GM23338 (cell line): ENCODE data around the gene ISG15. TPM values are rescaled to one million over a fixed set of nuclear protein-coding genes. Genes with fewer than 3 reads are reported as not detected.

ENCODE experiments used
- ATAC-seq: fragments of 200-7000 bp; cut with Tn5 transposase; 3 replicates; pipeline ENCODE4 v1.9.1; 2020
- DNase-seq: peaks from one replicate; pipeline ENCODE4 v3.0.0-alpha.2; 2015; ENCODE audit warnings: low spot score
- H2AFZ ChIP-seq: fragments of 200-600 bp; sonication (generic); 2 replicates; pipeline ENCODE4 v1.8.0; 2016; ENCODE audit warnings: antibody characterized with exemption, mild to moderate bottlenecking, moderate library complexity
- H3F3A ChIP-seq: fragments of 200-600 bp; sonication (generic); replicated peaks from 2 replicates; pipeline ENCODE4 v1.8.0; 2017; ENCODE audit warnings: antibody characterized with exemption, mixed run types, low read depth
- H3K27ac ChIP-seq: fragments of 200-600 bp; sonication (generic); 2 replicates; pipeline ENCODE4 v1.6.1; 2016; ENCODE audit warnings: low read depth
- H3K27me3 ChIP-seq: fragments of 200-600 bp; sonication (generic); 2 replicates; pipeline ENCODE4 v1.8.0; 2016; ENCODE audit warnings: mild to moderate bottlenecking, mixed run types, moderate library complexity; ENCODE audit not compliant: insufficient read depth
- H3K36me3 ChIP-seq: fragments of 200-600 bp; sonication (generic); 2 replicates; pipeline ENCODE4 v1.8.0; 2016; ENCODE audit warnings: mild to moderate bottlenecking; ENCODE audit not compliant: insufficient read depth
- H3K4me1 ChIP-seq: fragments of 200-600 bp; sonication (generic); 2 replicates; pipeline ENCODE4 v1.8.0; 2016; ENCODE audit warnings: mild to moderate bottlenecking, moderate library complexity; ENCODE audit not compliant: insufficient read depth
- H3K4me2 ChIP-seq: fragments of 200-600 bp; sonication (generic); 2 replicates; pipeline ENCODE4 v1.7.1; 2017; ENCODE audit warnings: mixed run types
- H3K4me3 ChIP-seq: fragments of 200-600 bp; sonication (generic); 2 replicates; pipeline ENCODE4 v1.6.1; 2016; ENCODE audit warnings: mixed run types
- H3K79me2 ChIP-seq: fragments of 200-600 bp; sonication (generic); replicated peaks from 2 replicates; pipeline ENCODE4 v1.8.0; 2017; ENCODE audit warnings: mild to moderate bottlenecking; ENCODE audit not compliant: insufficient read depth
- H3K9me2 ChIP-seq: fragments of 200-600 bp; sonication (generic); 2 replicates; pipeline ENCODE4 v1.8.0; 2017; ENCODE audit not compliant: insufficient read depth
- H4K20me1 ChIP-seq: fragments of 200-600 bp; sonication (generic); replicated peaks from 2 replicates; pipeline ENCODE4 v1.8.0; 2017; ENCODE audit warnings: mild to moderate bottlenecking; ENCODE audit not compliant: insufficient read depth
- H3K27ac Mint-ChIP-seq: 2 replicates; pipeline ENCODE4 v1.8.0; 2020; ENCODE audit warnings: inconsistent platforms, mild to moderate bottlenecking, moderate library complexity, mixed read lengths
- H3K27me3 Mint-ChIP-seq: 3 replicates; pipeline ENCODE4 v1.8.0; 2022; ENCODE audit warnings: low read depth, mild to moderate bottlenecking, moderate library complexity, mixed read lengths, inconsistent platforms; ENCODE audit not compliant: insufficient read depth, poor library complexity
- H3K36me3 Mint-ChIP-seq: 3 replicates; pipeline ENCODE4 v1.8.0; 2021; ENCODE audit warnings: low read depth, mild to moderate bottlenecking, inconsistent platforms, moderate library complexity, mixed read lengths
- H3K4me1 Mint-ChIP-seq: 3 replicates; pipeline ENCODE4 v1.8.0; 2020; ENCODE audit warnings: mild to moderate bottlenecking, inconsistent platforms, mixed read lengths
- H3K4me3 Mint-ChIP-seq: 3 replicates; pipeline ENCODE4 v1.8.0; 2021; ENCODE audit warnings: moderate library complexity, mild to moderate bottlenecking, inconsistent platforms, mixed read lengths
- H3K9me3 Mint-ChIP-seq: 3 replicates; pipeline ENCODE4 v1.8.0; 2020; ENCODE audit warnings: moderate library complexity, mild to moderate bottlenecking, inconsistent platforms, mixed read lengths
- CREB1 ChIP-seq: fragments of 250-450 bp; sonication (Bioruptor Pico); IDR thresholded peaks from 2 replicates; pipeline ENCODE4 v1.5.0; 2020; ENCODE audit warnings: low read depth, mild to moderate bottlenecking, moderate library complexity
- CTCF ChIP-seq, 2 experiments: fragments of 200-600 bp in 1 of 2; sonication (generic) in 1 of 2; conservative IDR thresholded peaks; 2 replicates each; pipeline versions ENCODE4 v1.5.1 to v1.6.1; 2016 to 2017; ENCODE audit warnings: antibody characterized with exemption in 2 of 2, low read depth in 2 of 2, mild to moderate bottlenecking in 2 of 2, moderate library complexity in 1 of 2
- EZH2 ChIP-seq: fragments of 200-600 bp; sonication (generic); IDR thresholded peaks from one replicate; pipeline ENCODE4 v1.8.0; 2017; ENCODE audit warnings: antibody characterized with exemption, mild to moderate bottlenecking, low read depth; ENCODE audit not compliant: unreplicated experiment
- EZH2phosphoT487 ChIP-seq: fragments of 200-600 bp; sonication (generic); IDR thresholded peaks from one replicate; pipeline ENCODE4 v1.8.1; 2018; ENCODE audit warnings: antibody characterized with exemption; ENCODE audit not compliant: unreplicated experiment
- JUNB ChIP-seq: IDR thresholded peaks from one replicate; pipeline ENCODE4 v1.6.1; 2016; ENCODE audit warnings: antibody characterized with exemption; ENCODE audit not compliant: unreplicated experiment
- NANOG ChIP-seq: IDR thresholded peaks from 2 replicates; pipeline ENCODE4 v1.6.1; 2016; ENCODE audit warnings: antibody characterized with exemption, borderline replicate concordance
- POLR2AphosphoS5 ChIP-seq: IDR thresholded peaks from 2 replicates; pipeline ENCODE4 v1.6.1; 2016; ENCODE audit warnings: antibody characterized with exemption, low read depth
- STAT1 ChIP-seq: IDR thresholded peaks from one replicate; pipeline ENCODE4 v1.6.1; 2016; ENCODE audit warnings: antibody characterized with exemption; ENCODE audit not compliant: unreplicated experiment
- ZNF114 ChIP-seq: fragments of 250-450 bp; sonication (Bioruptor Pico); IDR thresholded peaks from 2 replicates; pipeline ENCODE4 v1.5.0; 2020; ENCODE audit warnings: mild to moderate bottlenecking, moderate library complexity
- ZNF331 ChIP-seq: fragments of 250-450 bp; sonication (Bioruptor Pico); IDR thresholded peaks from 2 replicates; pipeline ENCODE4 v1.5.0; 2020; ENCODE audit warnings: low read depth, mild to moderate bottlenecking, moderate library complexity
- polyA plus RNA-seq: library from polyadenylated mRNA; unstranded; fragments of >200 nt; fragmentation: Nextera tagmentation; extraction: Ambion mirVana; gene quantifications from 2 replicates; pipeline ENCODE4 v1.2.1, GENCODE V29; 2016
- total RNA-seq: library from RNA; depleted of rRNA; stranded (reverse); fragments of >200 nt; shearing (Covaris generic); gene quantifications from 2 replicates; pipeline ENCODE4 v1.2.3, GENCODE V29; 2014
- TF ChIP-seq, protein P1 (sequence below): fragments of 250-450 bp; sonication (Bioruptor Pico); IDR thresholded peaks from 2 replicates; pipeline ENCODE4 v1.5.0; 2020; ENCODE audit warnings: mild to moderate bottlenecking, moderate library complexity
- TF ChIP-seq, protein P2 (sequence below): IDR thresholded peaks from one replicate; pipeline ENCODE4 v1.6.1; 2018; ENCODE audit warnings: antibody characterized with exemption; ENCODE audit not compliant: unreplicated experiment

The ISG15 gene
- total and polyA plus RNA-seq, 2 experiments from 2014 or later = 52.9 to 101 TPM

DNA sequence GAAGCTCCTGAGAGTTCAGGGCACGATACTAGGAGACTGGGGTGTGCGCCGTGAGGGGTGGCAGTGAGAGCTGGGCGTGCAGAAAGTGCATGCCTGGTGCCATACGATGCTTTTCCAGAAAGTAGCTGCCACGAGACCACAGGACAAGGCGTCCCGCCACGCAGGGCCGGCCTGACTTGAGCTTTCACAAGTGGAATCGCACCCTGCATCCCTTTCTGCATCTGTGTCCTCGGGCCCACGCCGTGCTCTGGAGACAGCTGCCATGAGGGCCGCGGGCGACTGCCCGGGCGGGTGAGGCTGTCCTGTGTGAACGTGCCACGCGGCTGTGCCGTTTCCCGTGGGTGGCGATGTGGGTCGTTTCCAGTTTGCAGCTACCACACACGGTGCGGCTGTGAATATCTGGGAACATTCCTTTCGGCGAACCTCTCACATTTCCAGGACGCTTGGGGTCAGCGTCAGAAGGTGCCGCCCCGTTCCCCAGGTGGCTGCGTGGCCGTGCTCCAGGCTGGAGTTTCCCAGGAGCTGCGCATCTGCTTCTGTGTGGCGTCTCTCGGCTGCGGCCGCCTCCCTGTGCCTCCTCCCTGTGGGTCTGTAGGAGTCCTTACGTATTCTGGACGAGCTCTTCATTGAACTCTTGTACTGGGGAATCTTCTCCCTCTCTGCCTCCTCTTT, 30.4 kb upstream of the ISG15 start:
- peaks cover 40% of the 10 kb centered on the region for H3K27me3 ChIP-seq
- Mint-ChIP-seq H3K9me3 (peaks cover 5% of the 10 kb centered on the region), H3K4me1 (no peaks in the 10 kb centered on the region; the same call in 2 of the 3 replicates), H3K27me3 (peaks cover 47% of the 10 kb centered on the region), H3K4me3 (no peak overlapping the region), H3K27ac (no peak overlapping the region), H3K36me3 (peaks cover 5% of the 10 kb centered on the region)
- ATAC-seq = no peak
- no peak overlapping the region for H3K4me3 ChIP-seq
- H3K36me3 ChIP-seq = no peaks in the 10 kb centered on the region
- H4K20me1 ChIP-seq = no peaks in the 10 kb centered on the region
- no peak overlapping the region for H2AFZ ChIP-seq
- H3K9me2 ChIP-seq = no peaks in the 10 kb centered on the region
- DNase-seq = no peak
- no peaks in the 10 kb centered on the region for H3K4me1 ChIP-seq
- no peak overlapping the region for H3K27ac ChIP-seq
- TF ChIP-seq JUNB = no peak
- TF ChIP-seq POLR2AphosphoS5 = no peak
- no peak for TF ChIP-seq CREB1 (CRISPR knock-in tag)
- no peak for TF ChIP-seq NANOG
- TF ChIP-seq ZNF114 (CRISPR knock-in tag) = no peak
- TF ChIP-seq, protein P1, sequence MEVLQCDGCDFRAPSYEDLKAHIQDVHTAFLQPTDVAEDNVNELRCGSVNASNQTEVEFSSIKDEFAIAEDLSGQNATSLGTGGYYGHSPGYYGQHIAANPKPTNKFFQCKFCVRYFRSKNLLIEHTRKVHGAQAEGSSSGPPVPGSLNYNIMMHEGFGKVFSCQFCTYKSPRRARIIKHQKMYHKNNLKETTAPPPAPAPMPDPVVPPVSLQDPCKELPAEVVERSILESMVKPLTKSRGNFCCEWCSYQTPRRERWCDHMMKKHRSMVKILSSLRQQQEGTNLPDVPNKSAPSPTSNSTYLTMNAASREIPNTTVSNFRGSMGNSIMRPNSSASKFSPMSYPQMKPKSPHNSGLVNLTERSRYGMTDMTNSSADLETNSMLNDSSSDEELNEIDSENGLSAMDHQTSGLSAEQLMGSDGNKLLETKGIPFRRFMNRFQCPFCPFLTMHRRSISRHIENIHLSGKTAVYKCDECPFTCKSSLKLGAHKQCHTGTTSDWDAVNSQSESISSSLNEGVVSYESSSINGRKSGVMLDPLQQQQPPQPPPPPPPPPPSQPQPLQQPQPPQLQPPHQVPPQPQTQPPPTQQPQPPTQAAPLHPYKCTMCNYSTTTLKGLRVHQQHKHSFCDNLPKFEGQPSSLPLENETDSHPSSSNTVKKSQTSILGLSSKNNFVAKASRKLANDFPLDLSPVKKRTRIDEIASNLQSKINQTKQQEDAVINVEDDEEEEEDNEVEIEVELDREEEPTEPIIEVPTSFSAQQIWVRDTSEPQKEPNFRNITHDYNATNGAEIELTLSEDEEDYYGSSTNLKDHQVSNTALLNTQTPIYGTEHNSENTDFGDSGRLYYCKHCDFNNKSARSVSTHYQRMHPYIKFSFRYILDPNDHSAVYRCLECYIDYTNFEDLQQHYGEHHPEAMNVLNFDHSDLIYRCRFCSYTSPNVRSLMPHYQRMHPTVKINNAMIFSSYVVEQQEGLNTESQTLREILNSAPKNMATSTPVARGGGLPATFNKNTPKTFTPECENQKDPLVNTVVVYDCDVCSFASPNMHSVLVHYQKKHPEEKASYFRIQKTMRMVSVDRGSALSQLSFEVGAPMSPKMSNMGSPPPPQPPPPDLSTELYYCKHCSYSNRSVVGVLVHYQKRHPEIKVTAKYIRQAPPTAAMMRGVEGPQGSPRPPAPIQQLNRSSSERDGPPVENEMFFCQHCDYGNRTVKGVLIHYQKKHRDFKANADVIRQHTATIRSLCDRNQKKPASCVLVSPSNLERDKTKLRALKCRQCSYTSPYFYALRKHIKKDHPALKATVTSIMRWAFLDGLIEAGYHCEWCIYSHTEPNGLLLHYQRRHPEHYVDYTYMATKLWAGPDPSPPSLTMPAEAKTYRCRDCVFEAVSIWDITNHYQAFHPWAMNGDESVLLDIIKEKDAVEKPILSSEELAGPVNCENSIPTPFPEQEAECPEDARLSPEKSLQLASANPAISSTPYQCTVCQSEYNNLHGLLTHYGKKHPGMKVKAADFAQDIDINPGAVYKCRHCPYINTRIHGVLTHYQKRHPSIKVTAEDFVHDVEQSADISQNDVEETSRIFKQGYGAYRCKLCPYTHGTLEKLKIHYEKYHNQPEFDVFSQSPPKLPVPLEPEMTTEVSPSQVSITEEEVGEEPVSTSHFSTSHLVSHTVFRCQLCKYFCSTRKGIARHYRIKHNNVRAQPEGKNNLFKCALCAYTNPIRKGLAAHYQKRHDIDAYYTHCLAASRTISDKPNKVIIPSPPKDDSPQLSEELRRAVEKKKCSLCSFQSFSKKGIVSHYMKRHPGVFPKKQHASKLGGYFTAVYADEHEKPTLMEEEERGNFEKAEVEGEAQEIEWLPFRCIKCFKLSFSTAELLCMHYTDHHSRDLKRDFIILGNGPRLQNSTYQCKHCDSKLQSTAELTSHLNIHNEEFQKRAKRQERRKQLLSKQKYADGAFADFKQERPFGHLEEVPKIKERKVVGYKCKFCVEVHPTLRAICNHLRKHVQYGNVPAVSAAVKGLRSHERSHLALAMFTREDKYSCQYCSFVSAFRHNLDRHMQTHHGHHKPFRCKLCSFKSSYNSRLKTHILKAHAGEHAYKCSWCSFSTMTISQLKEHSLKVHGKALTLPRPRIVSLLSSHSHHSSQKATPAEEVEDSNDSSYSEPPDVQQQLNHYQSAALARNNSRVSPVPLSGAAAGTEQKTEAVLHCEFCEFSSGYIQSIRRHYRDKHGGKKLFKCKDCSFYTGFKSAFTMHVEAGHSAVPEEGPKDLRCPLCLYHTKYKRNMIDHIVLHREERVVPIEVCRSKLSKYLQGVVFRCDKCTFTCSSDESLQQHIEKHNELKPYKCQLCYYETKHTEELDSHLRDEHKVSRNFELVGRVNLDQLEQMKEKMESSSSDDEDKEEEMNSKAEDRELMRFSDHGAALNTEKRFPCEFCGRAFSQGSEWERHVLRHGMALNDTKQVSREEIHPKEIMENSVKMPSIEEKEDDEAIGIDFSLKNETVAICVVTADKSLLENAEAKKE (CRISPR knock-in tag) = no peak
- no peak for TF ChIP-seq EZH2phosphoT487
- no peak for TF ChIP-seq ZNF331 (CRISPR knock-in tag)
- TF ChIP-seq STAT1 = no peak
- no peak for TF ChIP-seq EZH2
- no peak for TF ChIP-seq CTCF (conservative IDR thresholded peaks at IDR 0.05; ENCODE audit: low read depth in 2 of 2)
- TF ChIP-seq, protein P2, sequence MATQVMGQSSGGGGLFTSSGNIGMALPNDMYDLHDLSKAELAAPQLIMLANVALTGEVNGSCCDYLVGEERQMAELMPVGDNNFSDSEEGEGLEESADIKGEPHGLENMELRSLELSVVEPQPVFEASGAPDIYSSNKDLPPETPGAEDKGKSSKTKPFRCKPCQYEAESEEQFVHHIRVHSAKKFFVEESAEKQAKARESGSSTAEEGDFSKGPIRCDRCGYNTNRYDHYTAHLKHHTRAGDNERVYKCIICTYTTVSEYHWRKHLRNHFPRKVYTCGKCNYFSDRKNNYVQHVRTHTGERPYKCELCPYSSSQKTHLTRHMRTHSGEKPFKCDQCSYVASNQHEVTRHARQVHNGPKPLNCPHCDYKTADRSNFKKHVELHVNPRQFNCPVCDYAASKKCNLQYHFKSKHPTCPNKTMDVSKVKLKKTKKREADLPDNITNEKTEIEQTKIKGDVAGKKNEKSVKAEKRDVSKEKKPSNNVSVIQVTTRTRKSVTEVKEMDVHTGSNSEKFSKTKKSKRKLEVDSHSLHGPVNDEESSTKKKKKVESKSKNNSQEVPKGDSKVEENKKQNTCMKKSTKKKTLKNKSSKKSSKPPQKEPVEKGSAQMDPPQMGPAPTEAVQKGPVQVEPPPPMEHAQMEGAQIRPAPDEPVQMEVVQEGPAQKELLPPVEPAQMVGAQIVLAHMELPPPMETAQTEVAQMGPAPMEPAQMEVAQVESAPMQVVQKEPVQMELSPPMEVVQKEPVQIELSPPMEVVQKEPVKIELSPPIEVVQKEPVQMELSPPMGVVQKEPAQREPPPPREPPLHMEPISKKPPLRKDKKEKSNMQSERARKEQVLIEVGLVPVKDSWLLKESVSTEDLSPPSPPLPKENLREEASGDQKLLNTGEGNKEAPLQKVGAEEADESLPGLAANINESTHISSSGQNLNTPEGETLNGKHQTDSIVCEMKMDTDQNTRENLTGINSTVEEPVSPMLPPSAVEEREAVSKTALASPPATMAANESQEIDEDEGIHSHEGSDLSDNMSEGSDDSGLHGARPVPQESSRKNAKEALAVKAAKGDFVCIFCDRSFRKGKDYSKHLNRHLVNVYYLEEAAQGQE = no peak
- no peak overlapping the region for H3K4me2 ChIP-seq
- no peaks in the 10 kb centered on the region for H3K79me2 ChIP-seq
- H3F3A ChIP-seq = no peaks in the 10 kb centered on the region
